BLaER1 treated with 17β-estradiol and CSF1 and Interleukin-3, amounts not matched to agents 10 nM and 100 nM (cell line): ENCODE results near the gene DCST2.
A peak's percentile ranks its signal among the peaks of the same experiment; 100 is the strongest.

Experiments used
- H3K27ac ChIP-seq, 11 experiments: shearing (Covaris generic); formaldehyde crosslinking; 2 replicates each; pipeline ENCODE4 v1.8.1; 2022
- H3K27me3 ChIP-seq, 11 experiments: shearing (Covaris generic); formaldehyde crosslinking; 2 replicates each; pipeline ENCODE4 v1.8.1; 2022
- H3K36me3 ChIP-seq, 11 experiments: shearing (Covaris generic); formaldehyde crosslinking; 2 replicates each; pipeline ENCODE4 v1.8.1; 2022
- H3K4me1 ChIP-seq, 10 experiments: shearing (Covaris generic); formaldehyde crosslinking; 2 replicates each; pipeline ENCODE4 v1.8.1; 2022
- H3K4me2 ChIP-seq, 11 experiments: shearing (Covaris generic); formaldehyde crosslinking; 2 replicates each; pipeline ENCODE4 v1.8.1; 2022
- H3K4me3 ChIP-seq, 10 experiments: shearing (Covaris generic); formaldehyde crosslinking; 2 replicates each; pipeline ENCODE4 v1.8.1; 2022
- H3K9ac ChIP-seq, 11 experiments: shearing (Covaris generic); formaldehyde crosslinking; 2 replicates each; pipeline ENCODE4 v1.8.1; 2022
- H3K9me3 ChIP-seq, 11 experiments: shearing (Covaris generic); formaldehyde crosslinking; replicated peaks in 1 of 11; 2 replicates each; pipeline ENCODE4 v1.8.1; 2022
- H4K20me1 ChIP-seq, 11 experiments: shearing (Covaris generic); formaldehyde crosslinking; 2 replicates each; pipeline ENCODE4 v1.8.1; 2022
- Cebpa-rat ChIP-seq, 11 experiments: shearing (Covaris generic); IDR thresholded peaks; 2 replicates each; pipeline ENCODE4 v1.8.1; 2022

Gene DCST2

GRCh38 chr1:155049651-155050559 is 16.3 kb upstream of the DCST2 start:
- no peak for TF ChIP-seq Cebpa-rat (IDR thresholded peaks at IDR 0.05)
- Histone ChIP-seq H4K20me1 (peaks cover 0 to 34% (median 19%) of the 10 kb centered on the region in 11 experiments; a peak in 18 of 22 replicates), H3K9me3 (no peaks in the 10 kb centered on the region), H3K27ac (peak overlapping the region in 8 of 11 experiments; percentile 45 to 69 (median 62); a peak in 12 of 22 replicates), H3K4me3 (peak overlapping the region; percentile 84 to 95 (median 89)), H3K9ac (peak overlapping the region; percentile 73 to 89 (median 83); a peak in 20 of 22 replicates), H3K27me3 (no peaks in the 10 kb centered on the region), H3K4me2 (peak overlapping the region; percentile 92 to 100 (median 100)), H3K4me1 (peaks cover 38 to 54% (median 49%) of the 10 kb centered on the region in 10 experiments), H3K36me3 (peaks cover 0 to 18% (median 13%) of the 10 kb centered on the region in 11 experiments; a peak in 19 of 22 replicates)

GRCh38 chr1:155048449-155049334 is 15.1 kb upstream of the DCST2 start:
- Histone ChIP-seq H3K4me1 (peaks cover 35 to 56% (median 52%) of the 10 kb centered on the region in 10 experiments), H3K9me3 (no peaks in the 10 kb centered on the region), H3K27me3 (no peaks in the 10 kb centered on the region), H3K4me2 (no peak overlapping the region), H3K27ac (no peak overlapping the region), H4K20me1 (peaks cover 0 to 24% (median 10%) of the 10 kb centered on the region in 11 experiments; a peak in 17 of 22 replicates), H3K36me3 (peaks cover 0 to 6% (median 1%) of the 10 kb centered on the region in 11 experiments; a peak in 10 of 22 replicates), H3K4me3 (no peak overlapping the region), H3K9ac (no peak overlapping the region)
- TF ChIP-seq Cebpa-rat (IDR thresholded peaks at IDR 0.05), result no peak

GRCh38 chr1:155044812-155045657 is 11.5 kb upstream of the DCST2 start:
- TF ChIP-seq Cebpa-rat (IDR thresholded peaks at IDR 0.05), result no peak
- Histone ChIP-seq H3K27ac (no peak overlapping the region), H3K4me3 (no peak overlapping the region), H3K36me3 (no peaks in the 10 kb centered on the region), H3K4me2 (peak overlapping the region; percentile 39 to 69 (median 53); a peak in 18 of 22 replicates), H4K20me1 (no peaks in the 10 kb centered on the region), H3K9me3 (no peaks in the 10 kb centered on the region), H3K4me1 (peaks cover 19 to 58% (median 53%) of the 10 kb centered on the region in 10 experiments), H3K9ac (peak overlapping the region in 1 of 11 experiments; percentile 43; a peak in 1 of 22 replicates), H3K27me3 (no peaks in the 10 kb centered on the region; a peak in 1 of 22 replicates)

GRCh38 chr1:155044365-155044764 is 10.8 kb upstream of the DCST2 start:
- no peak overlapping the region for H3K9ac ChIP-seq
- H3K27ac ChIP-seq, result no peak overlapping the region
- H3K4me2 ChIP-seq, result peak overlapping the region; percentile 33 to 69 (median 53); a peak in 19 of 22 replicates
- no peaks in the 10 kb centered on the region for H4K20me1 ChIP-seq
- TF ChIP-seq Cebpa-rat (IDR thresholded peaks at IDR 0.05), result no peak
- H3K4me1 ChIP-seq, result peaks cover 14 to 56% (median 51%) of the 10 kb centered on the region in 10 experiments
- H3K27me3 ChIP-seq, result no peaks in the 10 kb centered on the region; a peak in 1 of 22 replicates
- H3K36me3 ChIP-seq, result no peaks in the 10 kb centered on the region
- no peak overlapping the region for H3K4me3 ChIP-seq
- no peaks in the 10 kb centered on the region for H3K9me3 ChIP-seq

- no peaks in the 10 kb centered on the region; a peak in 1 of 22 replicates for H3K27me3 ChIP-seq
- H3K36me3 ChIP-seq, result no peaks in the 10 kb centered on the region
- H3K4me1 ChIP-seq, result peaks cover 18 to 62% (median 56%) of the 10 kb centered on the region in 10 experiments
- H3K4me2 ChIP-seq, result peak overlapping the region in 9 of 11 experiments; percentile 21 to 66 (median 57); a peak in 16 of 22 replicates
- no peaks in the 10 kb centered on the region for H4K20me1 ChIP-seq
- no peaks in the 10 kb centered on the region for H3K9me3 ChIP-seq
- H3K27ac ChIP-seq, result no peak overlapping the region
- no peak overlapping the region for H3K4me3 ChIP-seq
- no peak overlapping the region; a peak in 1 of 22 replicates for H3K9ac ChIP-seq
- TF ChIP-seq Cebpa-rat (IDR thresholded peaks at IDR 0.05), result no peak
These were observed 10.2 kb upstream of the DCST2 start for GRCh38 chr1:155043793-155044192.

GRCh38 chr1:155043301-155043702 is 9.7 kb upstream of the DCST2 start:
- Histone ChIP-seq H3K4me2 (peak overlapping the region in 9 of 11 experiments; percentile 21 to 66 (median 57); a peak in 16 of 22 replicates), H3K4me1 (peaks cover 22 to 67% (median 61%) of the 10 kb centered on the region in 10 experiments), H4K20me1 (no peaks in the 10 kb centered on the region), H3K27me3 (no peaks in the 10 kb centered on the region; a peak in 1 of 22 replicates), H3K4me3 (no peak overlapping the region), H3K27ac (no peak overlapping the region), H3K9ac (peak overlapping the region in 1 of 11 experiments; percentile 4; a peak in 1 of 22 replicates), H3K36me3 (no peaks in the 10 kb centered on the region), H3K9me3 (no peaks in the 10 kb centered on the region)
- no peak for TF ChIP-seq Cebpa-rat (IDR thresholded peaks at IDR 0.05)

- Histone ChIP-seq H3K27ac (no peak overlapping the region), H3K4me2 (peak overlapping the region in 9 of 11 experiments; percentile 21 to 66 (median 57); a peak in 15 of 22 replicates), H3K9me3 (no peaks in the 10 kb centered on the region), H4K20me1 (no peaks in the 10 kb centered on the region), H3K36me3 (no peaks in the 10 kb centered on the region), H3K4me1 (peaks cover 22 to 71% (median 62%) of the 10 kb centered on the region in 10 experiments), H3K27me3 (no peaks in the 10 kb centered on the region; a peak in 1 of 22 replicates), H3K4me3 (no peak overlapping the region), H3K9ac (peak overlapping the region in 1 of 11 experiments; percentile 4; a peak in 1 of 22 replicates)
- no peak for TF ChIP-seq Cebpa-rat (IDR thresholded peaks at IDR 0.05)
These were observed 9.2 kb upstream of the DCST2 start for GRCh38 chr1:155042789-155043188.
